ENCODE measurements around the gene CELF6. TPM values are rescaled to one million over a fixed set of nuclear protein-coding genes. Genes with fewer than 3 reads are reported as not detected.
A peak's percentile ranks its signal among the peaks of the same experiment; 100 is the strongest.

Gene CELF6
- total RNA-seq, 1 experiment from 2014 or later = not detected

DNA sequence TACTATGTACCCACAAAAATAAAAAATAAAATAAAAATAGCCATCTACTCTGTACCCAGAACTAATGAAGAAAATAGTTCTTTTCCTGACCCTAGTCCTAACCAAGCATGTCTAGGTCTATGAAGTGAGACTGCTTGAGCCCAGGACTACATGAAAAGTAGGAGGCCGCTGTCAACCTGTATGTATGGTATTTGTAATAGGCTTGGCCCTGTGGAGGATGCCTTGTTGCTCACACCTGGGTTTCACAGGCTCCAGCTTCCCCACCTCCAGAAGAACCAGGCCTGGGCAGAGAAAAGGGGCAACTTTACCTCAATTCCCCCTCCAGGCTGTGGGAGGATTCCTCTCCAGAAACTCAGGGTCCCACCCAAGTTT lies 82.1 kb downstream of the CELF6 start:
- DNase-seq (ENCODE audit: low read depth, low spot score) = no peak
- in situ Hi-C loops (cut with HindIII; ENCODE audit: low pct_unique_long_range_greater_than_20kb, low sequenced_read_pairs) = no loop called here

DNA sequence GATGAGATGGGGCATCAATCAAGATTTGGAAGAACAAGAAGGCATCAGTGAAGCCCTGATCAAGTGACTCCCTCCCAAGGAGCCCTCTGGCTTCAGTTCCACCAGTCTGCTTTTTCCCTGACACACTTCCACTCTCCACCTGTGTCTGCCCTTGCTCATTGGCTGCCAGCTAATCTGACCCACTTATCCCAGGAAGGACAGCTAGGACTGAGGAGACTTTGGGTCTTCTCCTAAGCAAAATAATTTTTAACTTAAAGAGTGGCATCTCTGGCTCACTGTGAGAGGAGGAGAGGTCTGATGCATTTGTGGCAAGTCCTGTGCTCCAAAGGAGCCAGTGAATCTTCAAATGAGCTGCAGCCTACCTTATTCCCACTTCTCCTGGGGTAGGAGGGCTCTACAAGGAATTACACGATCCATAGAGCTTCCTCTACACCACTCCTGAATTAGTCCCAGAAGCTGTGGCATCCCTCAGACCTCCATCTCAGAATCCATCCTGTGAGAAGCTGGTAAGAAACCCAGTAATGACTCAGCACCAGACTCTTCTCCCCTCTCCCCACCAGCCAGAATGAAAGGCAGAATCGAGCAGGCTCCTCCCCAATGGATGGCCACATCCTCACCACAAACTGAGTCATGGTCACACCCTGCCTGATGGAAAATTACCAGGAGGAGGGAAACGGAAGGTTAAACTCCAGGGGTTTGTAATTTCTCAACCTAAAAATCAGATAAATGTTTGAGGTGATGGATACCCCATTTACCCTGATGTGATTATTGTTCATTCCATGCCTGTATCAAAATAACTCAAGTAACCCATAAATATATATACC lies 82.7 kb downstream of the CELF6 start:
- DNase-seq (ENCODE audit: low read depth, low spot score) = peak; percentile 91
- in situ Hi-C loops (cut with HindIII; ENCODE audit: low pct_unique_long_range_greater_than_20kb, low sequenced_read_pairs) = no loop called here

DNA sequence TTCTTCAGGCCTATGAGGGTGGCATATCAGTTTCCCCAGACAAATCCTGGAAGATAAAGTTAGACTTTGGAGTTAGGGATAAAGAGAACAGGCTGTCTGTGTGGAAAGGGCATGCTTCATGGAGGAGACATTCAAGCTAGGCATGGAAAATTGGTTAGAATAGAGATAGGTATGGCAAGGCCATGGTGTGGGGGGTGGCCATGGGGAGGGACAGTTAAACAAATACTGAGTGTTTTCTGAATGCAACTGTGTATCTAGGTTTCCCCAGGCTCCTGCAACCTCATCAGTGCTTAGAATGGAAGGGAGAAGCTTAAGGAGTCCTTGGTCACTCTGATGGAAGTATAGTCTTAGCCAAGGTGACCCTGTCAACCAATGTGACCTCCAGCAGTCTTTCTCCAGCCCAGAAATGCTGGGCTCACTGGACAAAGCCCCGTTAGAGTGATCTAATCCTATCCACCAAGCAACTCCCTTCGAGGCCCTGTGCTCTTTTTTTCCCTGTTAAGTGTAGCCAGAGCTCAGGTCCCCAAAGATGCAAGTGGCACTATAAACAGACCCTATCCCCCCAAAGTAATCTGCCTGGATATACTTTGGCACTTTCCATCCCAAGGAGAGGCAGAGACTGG lies 83.5 kb downstream of the CELF6 start:
- DNase-seq (ENCODE audit: low read depth, low spot score) = no peak
- in situ Hi-C loops (cut with HindIII; ENCODE audit: low pct_unique_long_range_greater_than_20kb, low sequenced_read_pairs) = no loop called here

DNA sequence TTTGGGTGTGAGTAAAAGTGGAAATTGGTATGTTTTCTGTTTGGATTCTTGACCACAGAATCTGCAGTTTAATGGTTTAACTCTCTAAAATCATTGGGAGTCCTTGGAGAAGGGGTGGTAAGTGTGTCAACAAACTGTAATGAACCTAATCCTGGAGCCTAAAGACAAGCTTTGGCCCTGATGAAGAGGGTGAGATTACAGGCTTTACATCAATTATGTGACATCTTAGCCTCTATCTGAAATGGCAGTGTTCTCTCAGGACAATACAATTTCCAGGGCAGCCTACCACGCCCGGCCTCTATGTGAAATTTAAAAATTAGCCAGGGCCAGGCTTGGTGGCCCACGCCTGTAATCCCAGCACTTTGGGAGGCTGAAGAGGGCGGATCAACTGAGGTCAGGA lies 84.7 kb downstream of the CELF6 start:
- in situ Hi-C loops (cut with HindIII; ENCODE audit: low pct_unique_long_range_greater_than_20kb, low sequenced_read_pairs) = no loop called here
- DNase-seq (ENCODE audit: low read depth, low spot score) = no peak

Other genes with a start within 250 kb of the CELF6 start
- gene MYO9A, start 202.0 kb downstream of the CELF6 start, total RNA-seq (2014; rRNA removed; shearing (Covaris generic)) = 12.9 and 13.6 TPM in 2 replicates
- 2.1 and 2.5 TPM in 2 replicates for gene SENP8, start 201.8 kb downstream of the CELF6 start, total RNA-seq (2014; rRNA removed; shearing (Covaris generic))
- not detected in 2 replicates for gene GRAMD2A, start 122.4 kb downstream of the CELF6 start, total RNA-seq (2014; rRNA removed; shearing (Covaris generic))
- 1,252 and 1,322 TPM in 2 replicates for gene PKM, start 89.0 kb downstream of the CELF6 start, total RNA-seq (2014; rRNA removed; shearing (Covaris generic))
- gene PARP6, start 47.6 kb downstream of the CELF6 start, total RNA-seq (2014; rRNA removed; shearing (Covaris generic)) = 24.2 and 27.3 TPM in 2 replicates
- gene HEXA, start 55.9 kb upstream of the CELF6 start, total RNA-seq (2014; rRNA removed; shearing (Covaris generic)) = 143 and 164 TPM in 2 replicates
- gene TMEM202, start 78.1 kb upstream of the CELF6 start, total RNA-seq (2014; rRNA removed; shearing (Covaris generic)) = not detected in 2 replicates
- 57.4 and 67.4 TPM in 2 replicates for gene ARIH1, start 154.2 kb upstream of the CELF6 start, total RNA-seq (2014; rRNA removed; shearing (Covaris generic))

Measured in SK-MEL-5 (cell line).